Measurements from ENCODE around the gene MON1B.

The MON1B gene

DNA sequence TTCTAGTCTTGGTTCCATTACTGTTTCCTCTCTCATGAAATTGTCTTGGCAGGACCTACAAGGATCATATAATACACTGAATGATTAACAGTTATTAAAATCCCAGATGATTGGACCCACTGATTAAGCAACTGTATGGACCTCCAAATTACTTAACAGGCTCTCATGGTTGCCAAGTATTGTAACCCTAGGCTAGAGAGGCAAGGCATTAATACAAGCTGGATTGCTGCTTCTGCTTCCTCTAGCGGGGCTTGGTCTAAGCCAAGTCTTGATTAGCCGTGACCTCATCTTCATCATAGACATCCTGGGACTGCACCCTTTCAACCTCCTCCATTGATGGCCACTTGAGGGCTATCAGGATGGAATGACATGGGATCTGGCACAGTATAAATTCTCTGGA, 55.2 kb downstream of the MON1B start:
- DNase-seq (ENCODE audit: low spot score) = no peak

DNA sequence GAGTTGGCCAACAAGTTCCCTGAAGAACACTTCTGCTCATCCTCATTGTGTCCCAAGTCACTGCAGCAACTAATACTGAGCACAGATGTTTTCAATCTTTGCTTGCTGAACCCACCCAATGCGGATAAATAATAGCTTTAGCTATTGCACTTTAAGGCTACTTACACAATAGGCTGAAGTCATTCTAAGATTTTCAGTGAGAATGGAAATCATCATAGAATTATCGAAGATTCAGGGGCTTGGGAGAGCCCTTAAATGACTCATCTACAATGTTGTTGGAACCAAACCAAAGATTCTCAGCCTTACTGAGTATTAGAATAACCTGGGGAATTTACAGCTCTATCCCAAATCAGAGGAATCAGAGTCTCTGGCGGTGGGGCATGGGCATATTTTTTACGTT, 59.4 kb downstream of the MON1B start:
- no peak for DNase-seq (ENCODE audit: low spot score)

All from iPS-NIHi11 (cell line).